RWPE1 (cell line): Measurements from ENCODE around the gene MYL5.

ENCODE experiments used
- CTCF ChIA-PET: fragments of 350-600 bp; sonication (Branson Sonifier 250); formaldehyde crosslinking; extraction: SDS; loops from one replicate; lab custom pipeline; 2021; lab: Yijun Ruan, JAX
- POLR2A ChIA-PET: fragments of 400-600 bp; formaldehyde crosslinking; extraction: SDS; loops from one replicate; lab custom pipeline; 2020; ENCODE audit warnings: antibody characterized with exemption; ENCODE audit not compliant: low non-redundant PET; lab: Yijun Ruan, JAX
- DNase-seq: peaks from one replicate; pipeline ENCODE4 v3.0.0; 2012; ENCODE audit warnings: low spot score
- H3K27ac ChIP-seq: fragments of 450-650 bp; 2 replicates; pipeline ENCODE4 v1.5.1; 2017
- TF ChIP-seq, protein P1 (sequence below): fragments of 450-650 bp; conservative IDR thresholded peaks from 2 replicates; pipeline ENCODE4 v1.5.1; 2017; ENCODE audit warnings: low read depth, mild to moderate bottlenecking

MYL5 gene

DNA sequence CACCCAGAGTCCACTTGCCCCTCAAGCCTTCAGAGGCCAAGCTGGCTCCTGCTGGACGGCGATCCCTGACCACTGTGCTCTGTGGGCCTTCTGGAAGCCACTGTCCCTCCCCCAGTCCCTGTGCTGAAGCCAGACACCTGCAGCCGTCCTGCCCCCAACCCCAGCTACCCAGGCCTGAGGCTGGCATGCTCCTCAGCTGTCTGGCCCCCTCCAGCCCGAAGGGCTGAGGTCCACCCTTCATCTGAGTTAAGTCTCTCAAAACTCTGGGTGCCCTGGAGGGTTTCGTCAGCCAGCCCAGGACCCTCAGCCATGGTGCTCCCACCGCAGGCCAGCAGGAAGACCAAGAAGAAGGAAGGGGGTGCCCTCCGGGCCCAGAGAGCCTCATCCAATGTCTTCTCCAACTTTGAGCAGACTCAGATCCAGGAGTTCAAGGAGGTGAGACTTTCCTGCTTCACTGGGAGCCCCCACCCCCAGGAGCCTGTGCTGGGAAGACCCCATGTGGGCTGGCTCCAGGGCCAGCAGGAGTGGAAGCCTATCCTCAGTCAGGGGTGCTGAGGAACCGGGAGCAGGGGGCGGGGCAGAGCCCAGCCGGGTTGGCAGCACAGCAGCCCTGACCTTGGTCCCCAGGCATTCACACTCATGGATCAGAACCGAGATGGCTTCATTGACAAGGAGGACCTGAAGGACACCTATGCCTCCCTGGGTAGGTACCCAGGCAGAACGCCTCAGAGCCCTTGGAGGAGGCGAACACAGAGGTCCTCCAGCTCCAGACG lies 4.2 kb downstream of the MYL5 start:
- TF ChIP-seq, protein P1, sequence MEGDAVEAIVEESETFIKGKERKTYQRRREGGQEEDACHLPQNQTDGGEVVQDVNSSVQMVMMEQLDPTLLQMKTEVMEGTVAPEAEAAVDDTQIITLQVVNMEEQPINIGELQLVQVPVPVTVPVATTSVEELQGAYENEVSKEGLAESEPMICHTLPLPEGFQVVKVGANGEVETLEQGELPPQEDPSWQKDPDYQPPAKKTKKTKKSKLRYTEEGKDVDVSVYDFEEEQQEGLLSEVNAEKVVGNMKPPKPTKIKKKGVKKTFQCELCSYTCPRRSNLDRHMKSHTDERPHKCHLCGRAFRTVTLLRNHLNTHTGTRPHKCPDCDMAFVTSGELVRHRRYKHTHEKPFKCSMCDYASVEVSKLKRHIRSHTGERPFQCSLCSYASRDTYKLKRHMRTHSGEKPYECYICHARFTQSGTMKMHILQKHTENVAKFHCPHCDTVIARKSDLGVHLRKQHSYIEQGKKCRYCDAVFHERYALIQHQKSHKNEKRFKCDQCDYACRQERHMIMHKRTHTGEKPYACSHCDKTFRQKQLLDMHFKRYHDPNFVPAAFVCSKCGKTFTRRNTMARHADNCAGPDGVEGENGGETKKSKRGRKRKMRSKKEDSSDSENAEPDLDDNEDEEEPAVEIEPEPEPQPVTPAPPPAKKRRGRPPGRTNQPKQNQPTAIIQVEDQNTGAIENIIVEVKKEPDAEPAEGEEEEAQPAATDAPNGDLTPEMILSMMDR, result no peak
- ChIA-PET CTCF (no interaction called here), POLR2A (no interaction called here)
- peak overlapping the region; percentile 83 for H3K27ac ChIP-seq
- no peak for DNase-seq

DNA sequence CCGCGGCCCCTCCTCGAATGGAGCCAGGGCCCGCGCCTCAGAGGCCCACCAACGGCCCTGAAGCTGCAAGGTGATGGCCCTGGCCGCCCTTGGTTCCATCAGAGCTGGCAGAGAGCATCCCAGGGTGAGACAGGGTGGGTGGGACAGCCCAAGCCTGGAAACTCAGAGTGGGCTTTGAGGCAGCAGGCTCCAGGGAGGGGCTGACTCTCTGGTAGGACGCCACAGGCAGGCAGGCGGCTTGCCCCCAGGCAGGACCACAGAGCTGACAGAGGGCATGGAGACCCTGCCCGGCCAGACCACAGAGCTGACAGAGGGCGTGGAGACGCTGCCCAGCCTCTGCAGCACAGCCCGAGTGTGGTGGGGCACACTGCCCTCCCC lies 4.8 kb downstream of the MYL5 start:
- CTCF ChIA-PET, result no interaction called here
- POLR2A ChIA-PET, result no interaction called here
- DNase-seq, result no peak
- H3K27ac ChIP-seq, result peak overlapping the region; percentile 83
- TF ChIP-seq, protein P1, result no peak

DNA sequence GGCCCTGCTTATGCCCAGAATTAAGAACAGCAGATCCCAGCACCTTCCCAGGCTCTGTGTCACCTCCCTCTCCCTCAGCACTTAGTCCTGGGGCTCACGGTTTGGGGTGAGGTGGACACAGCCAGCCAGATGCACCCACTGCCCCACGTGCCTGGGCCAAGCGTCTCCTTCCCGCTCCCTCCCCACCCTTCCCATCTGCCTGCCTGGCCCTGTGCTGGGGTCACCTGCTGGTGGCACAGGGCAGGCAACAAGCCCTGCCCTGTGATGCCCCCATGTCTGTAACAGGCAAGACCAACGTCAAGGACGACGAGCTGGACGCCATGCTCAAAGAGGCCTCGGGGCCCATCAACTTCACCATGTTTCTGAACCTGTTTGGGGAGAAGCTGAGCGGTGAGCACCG lies 5.3 kb downstream of the MYL5 start:
- H3K27ac ChIP-seq, result peak overlapping the region; percentile 24
- TF ChIP-seq, protein P1, result no peak
- ChIA-PET POLR2A (interaction anchor here (0.6 kb wide), 1 partner anchor 1037 kb away, joined by 3 read pairs; no protein-coding TSS in a partner anchor), CTCF (no interaction called here)
- DNase-seq, result no peak

DNA sequence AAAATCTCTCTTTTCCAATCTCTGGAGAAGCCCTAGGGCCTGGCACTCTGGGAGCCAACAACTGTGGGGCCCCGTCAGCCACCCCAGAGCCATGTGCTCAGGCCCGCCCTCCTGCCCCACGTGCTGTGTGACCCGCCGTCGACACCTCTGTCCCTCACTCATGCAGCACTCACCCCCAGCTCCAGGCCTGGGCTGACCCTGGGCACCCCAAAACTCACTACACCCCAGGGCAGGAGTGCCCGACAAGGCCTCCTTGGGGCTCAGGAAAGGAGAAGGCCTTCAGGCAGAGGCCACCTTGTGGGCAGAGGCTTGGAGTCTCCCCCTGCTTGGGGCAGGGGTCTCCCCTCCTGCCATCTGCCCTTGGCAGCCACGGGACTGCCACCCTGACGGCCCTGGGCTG lies 5.7 kb downstream of the MYL5 start:
- no peak for DNase-seq
- H3K27ac ChIP-seq, result peak overlapping the region; percentile 24
- CTCF ChIA-PET, result no interaction called here
- TF ChIP-seq, protein P1, result no peak
- POLR2A ChIA-PET, result interaction anchor here (0.6 kb wide), 1 partner anchor 1037 kb away, joined by 3 read pairs; no protein-coding TSS in a partner anchor

DNA sequence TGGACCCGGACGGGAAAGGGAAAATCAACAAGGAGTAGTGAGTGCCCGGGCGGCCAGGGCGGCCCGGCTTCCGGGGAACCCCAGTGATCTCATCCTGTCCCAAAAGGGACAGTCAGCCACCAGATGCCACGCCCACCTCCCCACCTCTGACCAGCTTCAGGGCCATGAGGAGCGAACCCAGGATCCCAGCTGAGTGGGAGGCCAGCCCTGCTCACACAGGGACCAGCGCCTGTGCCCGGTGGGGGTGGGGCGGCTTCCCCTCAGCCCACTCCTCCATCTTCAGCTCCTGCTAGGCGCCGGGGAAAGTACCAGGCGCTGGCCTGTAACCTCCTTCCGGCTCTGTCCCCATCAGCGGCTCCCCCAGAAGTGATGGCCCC lies 6.2 kb downstream of the MYL5 start:
- ChIA-PET CTCF (no interaction called here), POLR2A (no interaction called here)
- no peak for DNase-seq
- TF ChIP-seq, protein P1, result no peak
- H3K27ac ChIP-seq, result peak overlapping the region; percentile 24

DNA sequence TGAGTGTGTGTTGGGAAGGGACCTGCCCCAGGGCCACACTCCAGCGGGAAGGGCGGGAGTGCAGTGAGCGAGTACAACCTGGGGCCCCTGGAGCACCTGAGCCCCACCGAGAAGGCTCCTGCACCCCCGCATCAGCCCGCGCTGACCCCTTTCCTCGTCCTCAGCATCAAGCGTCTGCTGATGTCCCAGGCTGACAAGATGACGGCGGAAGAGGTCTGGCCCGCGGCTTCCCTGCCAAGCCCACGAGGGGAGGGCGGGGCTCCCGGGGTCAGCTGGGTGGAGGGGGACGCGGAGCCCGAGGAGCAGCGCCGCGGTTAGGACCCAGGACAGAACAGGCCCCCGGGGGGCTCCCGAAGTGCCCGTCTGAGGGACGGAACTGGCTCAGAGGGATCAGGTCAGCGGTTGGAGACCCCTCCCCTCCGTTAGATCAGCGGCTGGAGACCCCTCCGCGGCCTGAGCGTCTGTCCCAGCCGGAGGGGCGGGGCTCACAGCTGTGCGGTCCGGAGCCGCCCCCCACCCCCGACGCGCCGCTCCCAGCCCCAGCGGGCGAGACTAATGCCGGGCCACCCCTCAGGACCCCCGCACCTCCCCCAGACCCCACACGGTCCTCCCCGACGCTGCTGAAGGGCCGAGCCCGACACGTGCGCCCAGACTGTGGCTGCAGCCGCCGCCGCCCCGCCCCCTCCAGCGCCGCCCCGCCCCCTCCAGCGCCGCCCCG lies 6.7 kb downstream of the MYL5 start:
- peak overlapping the region; percentile 24; the same call in 1 of the 2 replicates for H3K27ac ChIP-seq
- ChIA-PET POLR2A (no interaction called here), CTCF (interaction anchor here (0.7 kb wide), 1 partner anchor 577 kb away, joined by 3 read pairs; no protein-coding TSS in a partner anchor)
- TF ChIP-seq, protein P1, result no peak
- DNase-seq, result no peak
